Measurements from ENCODE around the gene TMCO4.

GRCh38 chr1:19662313-19662712 lies 137.4 kb downstream of the TMCO4 start:
- no peak for TF ChIP-seq CTCF (IDR thresholded peaks at IDR 0.05)
- TF ChIP-seq ATF3 (CRISPR knock-in tag; conservative IDR thresholded peaks at IDR 0.05), result no peak
- TF ChIP-seq GABPB1 (CRISPR knock-in tag; IDR thresholded peaks at IDR 0.05), result no peak
- no peak for TF ChIP-seq USF1 (CRISPR knock-in tag; IDR thresholded peaks at IDR 0.05)
- no peak for TF ChIP-seq CREB1 (CRISPR knock-in tag; IDR thresholded peaks at IDR 0.05)
- TF ChIP-seq NFE2L1 (CRISPR knock-in tag; IDR thresholded peaks at IDR 0.05), result no peak
- no peak for TF ChIP-seq SP1 (CRISPR knock-in tag; conservative IDR thresholded peaks at IDR 0.05)
- TF ChIP-seq NR2C2 (CRISPR knock-in tag; IDR thresholded peaks at IDR 0.05), result no peak
- no peak for TF ChIP-seq ZNF138 (CRISPR knock-in tag; conservative IDR thresholded peaks at IDR 0.05)
